K562 (cell line): ENCODE data around the gene CARD11. TPM values are rescaled to one million over a fixed set of nuclear protein-coding genes. Genes with fewer than 3 reads are reported as not detected.

Experiments
- ARID3A ChIP-seq: IDR thresholded peaks from 2 replicates; pipeline ENCODE4 v1.6.1; 2012; ENCODE audit warnings: low read depth, low read length, improper control_type of control experiment, borderline replicate concordance
- ATF1 ChIP-seq, 2 experiments: fragments of 450-650 bp in 1 of 2; IDR thresholded peaks; 2 replicates each; pipeline ENCODE4 v1.6.1; 2016; ENCODE audit warnings: missing compliant biosample characterization in 1 of 2, missing genetic modification characterization in 1 of 2
- CBFA2T3 ChIP-seq: fragments of 450-650 bp; IDR thresholded peaks from 2 replicates; pipeline ENCODE4 v1.6.1; 2017
- FIP1L1 ChIP-seq: fragments of 200-400 bp; formaldehyde crosslinking; IDR thresholded peaks from 2 replicates; pipeline ENCODE4 v1.6.1; 2018; ENCODE audit warnings: mild to moderate bottlenecking, low read depth, low read length; ENCODE audit not compliant: poor library complexity, severe bottlenecking
- FOXJ2 ChIP-seq: fragments of 200-800 bp; sonication (Bioruptor generic); IDR thresholded peaks from 2 replicates; pipeline ENCODE4 v1.6.1; 2016; ENCODE audit warnings: missing genetic modification characterization, missing compliant biosample characterization
- HCFC1 ChIP-seq: IDR thresholded peaks from 2 replicates; pipeline ENCODE4 v1.6.1; 2012; ENCODE audit warnings: low read depth, low read length, improper control_type of control experiment
- HDAC8 ChIP-seq: fragments of 450-650 bp; IDR thresholded peaks from 2 replicates; pipeline ENCODE4 v1.6.1; 2016; ENCODE audit warnings: mild to moderate bottlenecking, missing genetic modification characterization, moderate library complexity, missing compliant biosample characterization
- HNRNPLL ChIP-seq: fragments of 200-400 bp; formaldehyde crosslinking; IDR thresholded peaks from 2 replicates; pipeline ENCODE4 v1.6.1; 2017; ENCODE audit warnings: low read length, low read depth, mild to moderate bottlenecking; ENCODE audit not compliant: poor library complexity, severe bottlenecking
- JUNB ChIP-seq: fragments of 450-650 bp; formaldehyde crosslinking; conservative IDR thresholded peaks from 2 replicates; pipeline ENCODE4 v1.4.0; 2020; ENCODE audit warnings: mild to moderate bottlenecking
- MCM3 ChIP-seq: fragments of 450-650 bp; IDR thresholded peaks from 2 replicates; pipeline ENCODE4 v1.6.1; 2016
- PHF21A ChIP-seq: fragments of 450-650 bp; IDR thresholded peaks from 2 replicates; pipeline ENCODE4 v1.6.1; 2017; ENCODE audit warnings: low read depth, borderline replicate concordance
- RBM14 ChIP-seq: fragments of 200-400 bp; formaldehyde crosslinking; IDR thresholded peaks from 2 replicates; pipeline ENCODE4 v1.6.1; 2018; ENCODE audit warnings: low read depth, mild to moderate bottlenecking, low read length, moderate library complexity, borderline replicate concordance; ENCODE audit not compliant: insufficient read depth
- TGIF2 ChIP-seq: sonication (generic); formaldehyde crosslinking; IDR thresholded peaks from 2 replicates; pipeline ENCODE4 v1.8.1; 2022; ENCODE audit warnings: mild to moderate bottlenecking, missing genetic modification reagents, moderate library complexity
- TRIM24 ChIP-seq, 2 experiments: fragments of 450-650 bp; IDR thresholded peaks; 2 replicates each; pipeline ENCODE4 v1.6.1; 2016
- ZNF212 ChIP-seq: fragments of 450-650 bp; formaldehyde crosslinking; IDR thresholded peaks from 2 replicates; pipeline ENCODE4 v1.4.0; 2020; ENCODE audit warnings: mild to moderate bottlenecking
- ZNF695 ChIP-seq: fragments of 450-650 bp; formaldehyde crosslinking; IDR thresholded peaks from 2 replicates; pipeline ENCODE4 v1.4.0; 2020; ENCODE audit warnings: mild to moderate bottlenecking, moderate library complexity
- ZNF830 ChIP-seq: fragments of 250-450 bp; sonication (Bioruptor Pico); IDR thresholded peaks from 2 replicates; pipeline ENCODE4 v1.5.0; 2021; ENCODE audit warnings: mild to moderate bottlenecking
- polyA plus RNA-seq, 8 experiments: library from polyadenylated mRNA; depleted of rRNA in 4 of 8; stranded (reverse) in 5 of 8; unstranded in 3 of 8; fragments of >200 nt; fragmentation: Nextera tagmentation in 2 of 8; fragmentation: Illumina TruSeq in 1 of 8; extraction: Ambion mirVana in 2 of 8; extraction: Trizol in 1 of 8; gene quantifications; 2 replicates each; pipeline versions ENCODE4 v1.2.1 to v1.2.3, GENCODE V29; 2011 to 2014; ENCODE audit warnings: inconsistent platforms in 1 of 8, missing spikeins in 1 of 8
- total RNA-seq, 7 experiments: library from RNA; depleted of rRNA in 6 of 7; stranded (reverse); fragments of >200 nt in 6 of 7; fragmentation: Illumina TruSeq in 2 of 7; extraction: Trizol in 2 of 7; gene quantifications; 2 replicates each; pipeline versions ENCODE4 v1.2.1 to v1.2.3, GENCODE V29; 2011 to 2021; ENCODE audit warnings: low replicate concordance in 1 of 7
- TF ChIP-seq, protein P1 (sequence below), 2 experiments: fragments of 450-650 bp; conservative IDR thresholded peaks; 2 replicates each; pipeline ENCODE4 v1.6.1; 2017; ENCODE audit warnings: mild to moderate bottlenecking in 2 of 2, moderate library complexity in 2 of 2
- TF ChIP-seq, protein P2 (sequence below): fragments of 250-450 bp; sonication (Bioruptor Pico); IDR thresholded peaks from 2 replicates; pipeline ENCODE4 v1.4.0; 2020; ENCODE audit warnings: mild to moderate bottlenecking, moderate library complexity
- TF ChIP-seq, protein P3 (sequence below): fragments of 450-650 bp; IDR thresholded peaks from 2 replicates; pipeline ENCODE4 v1.6.1; 2018; ENCODE audit not compliant: partially characterized antibody

CARD11 gene
- total and polyA plus RNA-seq, 9 of the 15 experiments (the other 6 are each of a cell fraction or from before 2014, with no cell fraction given): 0.07 to 12.8 (median 5.7) TPM

- TF ChIP-seq, protein P1, sequence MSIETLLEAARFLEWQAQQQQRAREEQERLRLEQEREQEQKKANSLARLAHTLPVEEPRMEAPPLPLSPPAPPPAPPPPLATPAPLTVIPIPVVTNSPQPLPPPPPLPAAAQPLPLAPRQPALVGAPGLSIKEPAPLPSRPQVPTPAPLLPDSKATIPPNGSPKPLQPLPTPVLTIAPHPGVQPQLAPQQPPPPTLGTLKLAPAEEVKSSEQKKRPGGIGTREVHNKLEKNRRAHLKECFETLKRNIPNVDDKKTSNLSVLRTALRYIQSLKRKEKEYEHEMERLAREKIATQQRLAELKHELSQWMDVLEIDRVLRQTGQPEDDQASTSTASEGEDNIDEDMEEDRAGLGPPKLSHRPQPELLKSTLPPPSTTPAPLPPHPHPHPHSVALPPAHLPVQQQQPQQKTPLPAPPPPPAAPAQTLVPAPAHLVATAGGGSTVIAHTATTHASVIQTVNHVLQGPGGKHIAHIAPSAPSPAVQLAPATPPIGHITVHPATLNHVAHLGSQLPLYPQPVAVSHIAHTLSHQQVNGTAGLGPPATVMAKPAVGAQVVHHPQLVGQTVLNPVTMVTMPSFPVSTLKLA (conservative IDR thresholded peaks at IDR 0.05): peak; percentile 76 to 80; a peak in 3 of 4 replicates
- TF ChIP-seq HCFC1 (no peak), TGIF2 (CRISPR knock-in tag) (no peak), TRIM24 (IDR thresholded peaks at IDR 0.05) (peak in 1 of 2 experiments; percentile 40; a peak in 1 of 4 replicates), FIP1L1 (no peak), ZNF695 (CRISPR knock-in tag) (no peak), RBM14 (no peak), ARID3A (no peak), HDAC8 (tag) (no peak), ATF1 (CRISPR knock-in tag; IDR thresholded peaks at IDR 0.05) (no peak), ATF1 (tag; IDR thresholded peaks at IDR 0.05) (peak; percentile 27; the same call in 1 of the 2 replicates), ZNF830 (CRISPR knock-in tag) (no peak), CBFA2T3 (peak; percentile 21; the same call in 1 of the 2 replicates), MCM3 (peak; percentile 75; the same call in 1 of the 2 replicates), ZNF212 (CRISPR knock-in tag) (no peak), HNRNPLL (no peak), JUNB (CRISPR knock-in tag) (no peak), PHF21A (peak; percentile 47; the same call in 1 of the 2 replicates), FOXJ2 (tag) (0 out of 2 replicates have a peak, but pooled peaks have one; percentile 40)
- TF ChIP-seq, protein P2, sequence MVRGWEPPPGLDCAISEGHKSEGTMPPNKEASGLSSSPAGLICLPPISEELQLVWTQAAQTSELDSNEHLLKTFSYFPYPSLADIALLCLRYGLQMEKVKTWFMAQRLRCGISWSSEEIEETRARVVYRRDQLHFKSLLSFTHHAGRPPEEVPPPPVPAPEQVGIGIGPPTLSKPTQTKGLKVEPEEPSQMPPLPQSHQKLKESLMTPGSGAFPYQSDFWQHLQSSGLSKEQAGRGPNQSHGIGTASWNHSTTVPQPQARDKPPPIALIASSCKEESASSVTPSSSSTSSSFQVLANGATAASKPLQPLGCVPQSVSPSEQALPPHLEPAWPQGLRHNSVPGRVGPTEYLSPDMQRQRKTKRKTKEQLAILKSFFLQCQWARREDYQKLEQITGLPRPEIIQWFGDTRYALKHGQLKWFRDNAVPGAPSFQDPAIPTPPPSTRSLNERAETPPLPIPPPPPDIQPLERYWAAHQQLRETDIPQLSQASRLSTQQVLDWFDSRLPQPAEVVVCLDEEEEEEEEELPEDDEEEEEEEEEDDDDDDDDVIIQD: no peak
- TF ChIP-seq, protein P3, sequence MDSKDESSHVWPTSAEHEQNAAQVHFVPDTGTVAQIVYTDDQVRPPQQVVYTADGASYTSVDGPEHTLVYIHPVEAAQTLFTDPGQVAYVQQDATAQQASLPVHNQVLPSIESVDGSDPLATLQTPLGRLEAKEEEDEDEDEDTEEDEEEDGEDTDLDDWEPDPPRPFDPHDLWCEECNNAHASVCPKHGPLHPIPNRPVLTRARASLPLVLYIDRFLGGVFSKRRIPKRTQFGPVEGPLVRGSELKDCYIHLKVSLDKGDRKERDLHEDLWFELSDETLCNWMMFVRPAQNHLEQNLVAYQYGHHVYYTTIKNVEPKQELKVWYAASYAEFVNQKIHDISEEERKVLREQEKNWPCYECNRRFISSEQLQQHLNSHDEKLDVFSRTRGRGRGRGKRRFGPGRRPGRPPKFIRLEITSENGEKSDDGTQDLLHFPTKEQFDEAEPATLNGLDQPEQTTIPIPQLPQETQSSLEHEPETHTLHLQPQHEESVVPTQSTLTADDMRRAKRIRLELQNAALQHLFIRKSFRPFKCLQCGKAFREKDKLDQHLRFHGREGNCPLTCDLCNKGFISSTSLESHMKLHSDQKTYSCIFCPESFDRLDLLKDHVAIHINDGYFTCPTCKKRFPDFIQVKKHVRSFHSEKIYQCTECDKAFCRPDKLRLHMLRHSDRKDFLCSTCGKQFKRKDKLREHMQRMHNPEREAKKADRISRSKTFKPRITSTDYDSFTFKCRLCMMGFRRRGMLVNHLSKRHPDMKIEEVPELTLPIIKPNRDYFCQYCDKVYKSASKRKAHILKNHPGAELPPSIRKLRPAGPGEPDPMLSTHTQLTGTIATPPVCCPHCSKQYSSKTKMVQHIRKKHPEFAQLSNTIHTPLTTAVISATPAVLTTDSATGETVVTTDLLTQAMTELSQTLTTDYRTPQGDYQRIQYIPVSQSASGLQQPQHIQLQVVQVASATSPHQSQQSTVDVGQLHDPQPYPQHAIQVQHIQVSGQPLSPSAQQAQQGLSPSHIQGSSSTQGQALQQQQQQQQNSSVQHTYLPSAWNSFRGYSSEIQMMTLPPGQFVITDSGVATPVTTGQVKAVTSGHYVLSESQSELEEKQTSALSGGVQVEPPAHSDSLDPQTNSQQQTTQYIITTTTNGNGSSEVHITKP: no peak
Measured at GRCh38 chr7:2886900-2887299, 156.8 kb downstream of the CARD11 start (continued).
